Lower lobe of right lung (tissue), 2 donors: Measurements from ENCODE around the gene LPCAT2. TPM values are rescaled to one million over a fixed set of nuclear protein-coding genes. Genes with fewer than 3 reads are reported as not detected.
A peak's percentile ranks its signal among the peaks of the same experiment; 100 is the strongest.

Experiments
- ATAC-seq, 2 donors: fragments of 200-7000 bp; cut with Tn5 transposase; one replicate each; pipeline ENCODE4 v1.9.1; 2020 to 2022; ENCODE audit warnings: mild to moderate bottlenecking in 2 of 2, moderate library complexity in 2 of 2
- DNase-seq: peaks from one replicate; pipeline ENCODE4 v3.0.0-alpha.2; 2020
- H3K27ac ChIP-seq: fragments of 200-600 bp; one replicate; pipeline ENCODE4 v1.8.0; 2022
- H3K27me3 ChIP-seq: fragments of 200-600 bp; one replicate; pipeline ENCODE4 v1.8.0; 2022; ENCODE audit warnings: low read depth
- H3K36me3 ChIP-seq: fragments of 200-600 bp; one replicate; pipeline ENCODE4 v1.8.0; 2022; ENCODE audit warnings: mild to moderate bottlenecking
- H3K4me1 ChIP-seq: fragments of 200-600 bp; one replicate; pipeline ENCODE4 v1.8.0; 2022
- H3K4me3 ChIP-seq: fragments of 200-600 bp; one replicate; pipeline ENCODE4 v1.8.0; 2022; ENCODE audit warnings: mild to moderate bottlenecking
- H3K9me3 ChIP-seq: fragments of 200-600 bp; one replicate; pipeline ENCODE4 v1.8.0; 2022
- intact Hi-C: fragments of 100-400 bp; cut with DNase I; formaldehyde crosslinking; loops from one replicate; pipeline ENCODE4 v1.11.0; 2022
- total RNA-seq: library from RNA; stranded (reverse); fragmentation: NEBNext Ultra II Directional; extraction: Animal tissue kit (Norgen Biotek cat#: 25700); gene quantifications from one replicate; pipeline ENCODE4 v1.2.1, GENCODE V29; 2021
- TF ChIP-seq, protein P1 (sequence below): fragments of 200-600 bp; IDR thresholded peaks from one replicate; pipeline ENCODE4 v1.8.0; 2022; ENCODE audit warnings: antibody characterized with exemption, mild to moderate bottlenecking
- donor health status: DM: no; HTN: yes; CAD: no; lungs with severe emphysema.

The LPCAT2 gene
- total RNA-seq, 1 donor from 2014 or later: 35.8 TPM

- no peak overlapping the region for H3K27ac ChIP-seq
- no peak overlapping the region for H3K4me3 ChIP-seq
- no peaks in the 10 kb centered on the region for H3K4me1 ChIP-seq
- H3K27me3 ChIP-seq: no peaks in the 10 kb centered on the region
- peaks cover 17% of the 10 kb centered on the region for H3K36me3 ChIP-seq
- H3K9me3 ChIP-seq: no peaks in the 10 kb centered on the region
- DNase-seq (no peak), ATAC-seq (no peak)
- TF ChIP-seq, protein P1, sequence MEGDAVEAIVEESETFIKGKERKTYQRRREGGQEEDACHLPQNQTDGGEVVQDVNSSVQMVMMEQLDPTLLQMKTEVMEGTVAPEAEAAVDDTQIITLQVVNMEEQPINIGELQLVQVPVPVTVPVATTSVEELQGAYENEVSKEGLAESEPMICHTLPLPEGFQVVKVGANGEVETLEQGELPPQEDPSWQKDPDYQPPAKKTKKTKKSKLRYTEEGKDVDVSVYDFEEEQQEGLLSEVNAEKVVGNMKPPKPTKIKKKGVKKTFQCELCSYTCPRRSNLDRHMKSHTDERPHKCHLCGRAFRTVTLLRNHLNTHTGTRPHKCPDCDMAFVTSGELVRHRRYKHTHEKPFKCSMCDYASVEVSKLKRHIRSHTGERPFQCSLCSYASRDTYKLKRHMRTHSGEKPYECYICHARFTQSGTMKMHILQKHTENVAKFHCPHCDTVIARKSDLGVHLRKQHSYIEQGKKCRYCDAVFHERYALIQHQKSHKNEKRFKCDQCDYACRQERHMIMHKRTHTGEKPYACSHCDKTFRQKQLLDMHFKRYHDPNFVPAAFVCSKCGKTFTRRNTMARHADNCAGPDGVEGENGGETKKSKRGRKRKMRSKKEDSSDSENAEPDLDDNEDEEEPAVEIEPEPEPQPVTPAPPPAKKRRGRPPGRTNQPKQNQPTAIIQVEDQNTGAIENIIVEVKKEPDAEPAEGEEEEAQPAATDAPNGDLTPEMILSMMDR: no peak
- intact Hi-C loops: no loop called here
Measured at GRCh38 chr16:55575496-55575895, 66.6 kb downstream of the LPCAT2 start.

- H3K27ac ChIP-seq: no peak overlapping the region
- H3K36me3 ChIP-seq: peaks cover 19% of the 10 kb centered on the region
- TF ChIP-seq, protein P1: no peak
- H3K4me1 ChIP-seq: no peaks in the 10 kb centered on the region
- no peaks in the 10 kb centered on the region for H3K9me3 ChIP-seq
- ATAC-seq (no peak), DNase-seq (no peak)
- no peaks in the 10 kb centered on the region for H3K27me3 ChIP-seq
- H3K4me3 ChIP-seq: no peak overlapping the region
- intact Hi-C loops: no loop called here
Measured at GRCh38 chr16:55576384-55576783, 67.5 kb downstream of the LPCAT2 start.

- Histone ChIP-seq H3K9me3 (no peaks in the 10 kb centered on the region), H3K27ac (no peak overlapping the region), H3K27me3 (no peaks in the 10 kb centered on the region), H3K4me3 (no peak overlapping the region), H3K4me1 (no peaks in the 10 kb centered on the region), H3K36me3 (peaks cover 22% of the 10 kb centered on the region)
- intact Hi-C loops: no loop called here
- ATAC-seq (peak in 1 of 2 donors; percentile 51), DNase-seq (no peak)
- TF ChIP-seq, protein P1: no peak
Measured at GRCh38 chr16:55577887-55578286, 69.0 kb downstream of the LPCAT2 start.

GRCh38 chr16:55585631-55586030 lies 76.8 kb downstream of the LPCAT2 start:
- intact Hi-C loops: no loop called here
- H3K36me3 ChIP-seq: peaks cover 5% of the 10 kb centered on the region
- ATAC-seq: no peak

GRCh38 chr16:55588799-55589198 lies 79.9 kb downstream of the LPCAT2 start:
- TF ChIP-seq, protein P1: no peak
- no peak overlapping the region for H3K4me3 ChIP-seq
- no peaks in the 10 kb centered on the region for H3K9me3 ChIP-seq
- no peak for DNase-seq
- no peaks in the 10 kb centered on the region for H3K4me1 ChIP-seq
- no peaks in the 10 kb centered on the region for H3K36me3 ChIP-seq
- no peaks in the 10 kb centered on the region for H3K27me3 ChIP-seq
- intact Hi-C loops: no loop called here
- ATAC-seq: no peak
- no peak overlapping the region for H3K27ac ChIP-seq

More at GRCh38 chr16:55585631-55586030, 76.8 kb downstream of the LPCAT2 start:
- Histone ChIP-seq H3K4me3 (no peak overlapping the region), H3K9me3 (no peaks in the 10 kb centered on the region), H3K27me3 (no peaks in the 10 kb centered on the region), H3K27ac (no peak overlapping the region), H3K4me1 (no peaks in the 10 kb centered on the region)
- DNase-seq: no peak
- TF ChIP-seq, protein P1: no peak

- H3K4me1 ChIP-seq: no peaks in the 10 kb centered on the region
- TF ChIP-seq, protein P1: no peak
- DNase-seq (no peak), ATAC-seq (no peak)
- no peak overlapping the region for H3K4me3 ChIP-seq
- H3K27me3 ChIP-seq: no peaks in the 10 kb centered on the region
- no peaks in the 10 kb centered on the region for H3K36me3 ChIP-seq
- intact Hi-C loops: no loop called here
- H3K9me3 ChIP-seq: no peaks in the 10 kb centered on the region
- H3K27ac ChIP-seq: no peak overlapping the region
Measured at GRCh38 chr16:55592306-55592705, 83.4 kb downstream of the LPCAT2 start.
